NCI-H2227 (cell line): ENCODE measurements around the gene MTHFD2.
A peak's percentile ranks its signal among the peaks of the same experiment; 100 is the strongest.

ENCODE experiments used
- DNase-seq: peaks from one replicate; lab custom pipeline; 2025; ENCODE audit not compliant: unreplicated experiment; lab: John Stamatoyannopoulos, UW

MTHFD2 gene

GRCh38 chr2:74260495-74260894 is 62.1 kb downstream of the MTHFD2 start:
- DNase-seq, result no peak

- DNase-seq, result peak; percentile 41
These were observed 62.9 kb downstream of the MTHFD2 start for GRCh38 chr2:74261204-74261864.

- no peak for DNase-seq
These were observed 64.3 kb downstream of the MTHFD2 start for GRCh38 chr2:74262681-74263080.

- no peak for DNase-seq
These were observed 65.9 kb downstream of the MTHFD2 start for GRCh38 chr2:74264281-74264680.

GRCh38 chr2:74267068-74267467 is 68.7 kb downstream of the MTHFD2 start:
- DNase-seq, result peak; percentile 52
